Endothelial cell of umbilical vein (primary cell): ENCODE measurements around the gene LRRC53. TPM values are rescaled to one million over a fixed set of nuclear protein-coding genes. Genes with fewer than 3 reads are reported as not detected.

ENCODE experiments used
- BruUV-seq: library from RNA; stranded (reverse); fragments of 400-500 nt; replicated peaks from 2 replicates; lab custom pipeline; 2021; lab: Mats Ljungman, UMichigan
- CTCF ChIA-PET: fragments of 300-600, 350-600 bp; sonication (Branson Sonifier 250); formaldehyde crosslinking; loops from one replicate; lab custom pipeline; 2021; ENCODE audit warnings: antibody characterized with exemption, inconsistent platforms; lab: Charles Lee
- POLR2A ChIA-PET: fragments of 300-600, 350-600 bp; sonication (Branson Sonifier 250); formaldehyde crosslinking; loops from one replicate; lab custom pipeline; 2021; ENCODE audit warnings: antibody characterized with exemption, inconsistent platforms; lab: Charles Lee
- DNase-seq: peaks from one replicate; pipeline ENCODE4 v3.0.0-alpha.2; 2011; ENCODE audit warnings: low read depth, low spot score
- FAIRE-seq: peaks from 2 replicates; lab custom pipeline; 2011; peaks lifted over from hg19 to GRCh38; lab: Jason Lieb, UNC
- H2AFZ ChIP-seq: 2 replicates; pipeline ENCODE4 v1.6.0; 2012; ENCODE audit warnings: low read depth, low read length, control low read depth, inconsistent platforms
- H3K27ac ChIP-seq: 2 replicates; pipeline ENCODE4 v1.5.1; 2011; ENCODE audit warnings: low read depth, mild to moderate bottlenecking, control low read depth, low read length, moderate library complexity; ENCODE audit not compliant: insufficient read depth
- H3K27me3 ChIP-seq, 2 experiments: 2 replicates each; pipeline versions ENCODE4 v1.6.0 to v1.6.1; 2011; ENCODE audit warnings: low read length in 2 of 2, mixed read lengths in 1 of 2; ENCODE audit not compliant: control insufficient read depth in 2 of 2, insufficient read depth in 2 of 2
- H3K36me3 ChIP-seq, 2 experiments: 2 replicates in 1 of 2; 3 replicates in 1 of 2; pipeline ENCODE4 v1.5.1; 2011; ENCODE audit warnings: low read length in 2 of 2, mild to moderate bottlenecking in 1 of 2, moderate library complexity in 1 of 2; ENCODE audit not compliant: control insufficient read depth in 2 of 2, insufficient read depth in 2 of 2; ENCODE audit errors: extremely low read depth in 1 of 2
- H3K4me1 ChIP-seq: 3 replicates; pipeline ENCODE4 v1.5.1; 2011; ENCODE audit warnings: mild to moderate bottlenecking, low read length; ENCODE audit not compliant: control insufficient read depth, insufficient read depth; ENCODE audit errors: extremely low read depth
- H3K4me2 ChIP-seq: 2 replicates; pipeline ENCODE4 v1.6.1; 2011; ENCODE audit warnings: low read length, control low read depth, mixed read lengths; ENCODE audit not compliant: insufficient read depth
- H3K4me3 ChIP-seq, 3 experiments: fragments of 200-600 bp in 1 of 3; sonication (generic), shearing (Covaris generic) in 1 of 3; replicated peaks in 1 of 3; 2 replicates each; pipeline ENCODE4 v1.5.1; 2011 to 2016; ENCODE audit warnings: control low read depth in 3 of 3, low read length in 3 of 3, mild to moderate bottlenecking in 2 of 3, inconsistent platforms in 1 of 3, low read depth in 1 of 3, moderate library complexity in 1 of 3; ENCODE audit not compliant: insufficient read depth in 1 of 3
- H3K79me2 ChIP-seq: 2 replicates; pipeline ENCODE4 v1.6.0; 2012; ENCODE audit warnings: low read length, inconsistent platforms; ENCODE audit not compliant: control insufficient read depth, insufficient read depth
- H3K9ac ChIP-seq: replicated peaks from 2 replicates; pipeline ENCODE3; 2011; ENCODE audit warnings: low read length, control low read depth; ENCODE audit not compliant: insufficient read depth; ENCODE audit errors: extremely low read depth
- H3K9me1 ChIP-seq: replicated peaks from 3 replicates; pipeline ENCODE4 v1.6.0; 2011; ENCODE audit warnings: mild to moderate bottlenecking, low read length; ENCODE audit not compliant: control insufficient read depth, insufficient read depth; ENCODE audit errors: extremely low read depth
- H3K9me3 ChIP-seq: replicated peaks from 2 replicates; pipeline ENCODE4 v1.5.1; 2012; ENCODE audit warnings: low read length, inconsistent platforms; ENCODE audit not compliant: control insufficient read depth, insufficient read depth
- H4K20me1 ChIP-seq: replicated peaks from 2 replicates; pipeline ENCODE3; 2011; ENCODE audit warnings: mild to moderate bottlenecking, low read length; ENCODE audit not compliant: control insufficient read depth, insufficient read depth; ENCODE audit errors: extremely low read depth
- CTCF ChIP-seq, 2 donors: IDR thresholded peaks; 1 replicate in 1 of 2; 2 replicates in 1 of 2; pipeline ENCODE4 v1.5.1; 2011; ENCODE audit warnings: low read length in 2 of 2, mild to moderate bottlenecking in 2 of 2, moderate library complexity in 2 of 2, control low read depth in 1 of 2, inconsistent platforms in 1 of 2, low read depth in 1 of 2; ENCODE audit not compliant: insufficient read depth in 1 of 2; ENCODE audit errors: extremely low read depth in 1 of 2
- EZH2 ChIP-seq: IDR thresholded peaks from 2 replicates; pipeline ENCODE4 v1.6.1; 2012; ENCODE audit warnings: borderline replicate concordance, low read depth, mild to moderate bottlenecking, moderate library complexity, low read length, inconsistent platforms; ENCODE audit not compliant: severe bottlenecking
- FOS ChIP-seq: IDR thresholded peaks from 2 replicates; pipeline ENCODE4 v1.6.1; 2011; ENCODE audit warnings: mild to moderate bottlenecking, low read length, moderate library complexity, borderline replicate concordance; ENCODE audit not compliant: insufficient read depth
- GATA2 ChIP-seq: IDR thresholded peaks from 2 replicates; pipeline ENCODE4 v1.7.0; 2011; ENCODE audit warnings: low read depth, mild to moderate bottlenecking, moderate library complexity, mixed read lengths, low read length; ENCODE audit not compliant: insufficient read length, insufficient read depth
- JUN ChIP-seq: IDR thresholded peaks from 2 replicates; pipeline ENCODE4 v1.6.1; 2011; ENCODE audit warnings: borderline replicate concordance, low read depth; ENCODE audit not compliant: insufficient read length, insufficient read depth
- MAX ChIP-seq: IDR thresholded peaks from 2 replicates; pipeline ENCODE4 v1.6.1; 2011; ENCODE audit not compliant: insufficient read depth, insufficient read length
- POLR2A ChIP-seq: IDR thresholded peaks from 2 replicates; pipeline ENCODE4 v1.6.1; 2012; ENCODE audit warnings: low read depth, mild to moderate bottlenecking, control low read depth, low read length
- POLR2AphosphoS5 ChIP-seq: IDR thresholded peaks from 2 replicates; pipeline ENCODE4 v1.6.1; 2012; ENCODE audit warnings: low read depth, mild to moderate bottlenecking, control low read depth, low read length, moderate library complexity; ENCODE audit not compliant: insufficient read depth
- dilution Hi-C: fragments of 300-500 bp; cut with MboI; formaldehyde crosslinking; loops from one replicate; pipeline ENCODE4 v1.15.0; 2019; ENCODE audit warnings: low sequenced_read_pairs; ENCODE audit not compliant: extremely low pct_ligation_motif_present
- intact Hi-C: fragments of 100-400 bp; cut with micrococcal nuclease; formaldehyde crosslinking; loops from one replicate; pipeline ENCODE4 v1.10.0; 2022
- polyA plus RNA-seq, 4 experiments: library from polyadenylated mRNA; depleted of rRNA in 3 of 4; stranded (reverse) in 3 of 4; unstranded in 1 of 4; fragments of >200 nt; gene quantifications; 2 replicates each; pipeline versions ENCODE4 v1.2.1 to v1.2.3, GENCODE V29; 2011 to 2012; ENCODE audit warnings: missing spikeins in 1 of 4
- total RNA-seq: library from RNA; stranded (reverse); gene quantifications from 2 replicates; pipeline ENCODE4 v1.2.3, GENCODE V29; 2021

The LRRC53 gene
- total and polyA plus RNA-seq, 2 donors (not counting 3 experiments of a cell fraction or from before 2014, with no cell fraction given): not detected

GRCh38 chr1:74498901-74499300, 13.5 kb downstream of the LRRC53 start:
- BruUV-seq: no TSS peak
- Histone ChIP-seq H3K4me3 (no peak overlapping the region), H3K36me3 (no peaks in the 10 kb centered on the region), H3K27ac (no peak overlapping the region), H3K27me3 (no peaks in the 10 kb centered on the region), H4K20me1 (no peaks in the 10 kb centered on the region), H3K9me1 (no peaks in the 10 kb centered on the region), H3K9me3 (no peaks in the 10 kb centered on the region), H3K79me2 (no peaks in the 10 kb centered on the region), H3K9ac (no peak overlapping the region), H2AFZ (no peak overlapping the region), H3K4me1 (no peaks in the 10 kb centered on the region), H3K4me2 (no peak overlapping the region)
- TF ChIP-seq POLR2A: no peak
- TF ChIP-seq GATA2: no peak
- no peak for TF ChIP-seq CTCF (IDR thresholded peaks at IDR 0.05; ENCODE audit: extremely low read depth in 1 of 2, insufficient read depth in 1 of 2, low read depth in 1 of 2, low read length in 2 of 2)
- no peak for TF ChIP-seq EZH2
- no peak for TF ChIP-seq FOS
- TF ChIP-seq JUN: no peak
- no peak for TF ChIP-seq MAX
- no peak for TF ChIP-seq POLR2AphosphoS5
- DNase-seq: no peak
- dilution Hi-C loops: no loop called here
- CTCF ChIA-PET: no interaction called here
- intact Hi-C loops: no loop called here
- no peak for FAIRE-seq
- POLR2A ChIA-PET: no interaction called here
